ENCODE measurements around the gene ARVCF. TPM values are rescaled to one million over a fixed set of nuclear protein-coding genes. Genes with fewer than 3 reads are reported as not detected.

ARVCF gene
- total RNA-seq, 1 donor from 2014 or later, result 119 TPM

DNA sequence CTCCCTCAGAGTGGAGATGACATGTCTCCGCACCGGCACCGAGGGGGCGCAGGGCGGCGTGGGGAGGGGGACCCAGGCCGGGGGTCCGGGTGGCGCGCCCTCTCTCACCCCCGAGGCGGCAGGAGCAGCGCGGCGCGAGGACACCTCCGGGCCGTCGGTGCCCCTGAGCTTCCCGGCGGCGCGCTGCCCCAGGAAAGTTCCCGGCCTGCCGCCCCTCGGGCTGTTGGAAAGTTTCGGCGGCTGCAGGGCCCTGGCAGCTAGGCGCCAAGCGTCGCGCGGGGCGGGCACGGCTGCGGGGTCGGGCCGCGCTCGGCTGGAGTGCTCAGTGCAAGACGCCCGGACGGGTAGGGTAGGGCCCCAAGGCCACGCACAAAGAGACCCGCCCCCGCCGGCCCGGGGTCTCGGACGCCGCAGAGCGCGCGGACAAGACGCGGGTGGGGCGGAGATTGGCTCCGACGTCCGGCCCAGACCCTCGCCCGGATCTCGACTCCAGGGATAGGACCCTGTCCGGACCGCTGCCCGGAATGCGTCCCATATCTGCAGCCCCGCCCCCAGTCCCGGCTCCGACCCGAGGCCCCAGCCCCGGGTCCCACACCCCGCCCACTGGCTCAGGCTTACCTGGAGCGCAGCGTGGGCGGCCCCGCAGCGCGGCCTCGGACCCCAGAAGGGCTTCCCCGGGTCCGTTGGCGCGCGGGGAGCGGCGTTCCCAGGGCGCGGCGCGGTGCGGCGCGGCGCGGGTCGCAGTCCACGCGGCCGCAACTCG, 471 bp downstream of the ARVCF start:
- Mint-ChIP-seq H3K27ac (ENCODE audit: unreplicated experiment) (no peak overlapping the region), H3K27me3 (ENCODE audit: unreplicated experiment) (peaks cover 8% of the 10 kb centered on the region), H3K4me1 (ENCODE audit: low read depth, unreplicated experiment) (peaks cover 13% of the 10 kb centered on the region), H3K4me3 (ENCODE audit: unreplicated experiment) (no peak overlapping the region), H3K36me3 (ENCODE audit: unreplicated experiment) (no peaks in the 10 kb centered on the region), H3K9me3 (ENCODE audit: unreplicated experiment) (peaks cover 13% of the 10 kb centered on the region)
- TF ChIP-seq, protein P1, sequence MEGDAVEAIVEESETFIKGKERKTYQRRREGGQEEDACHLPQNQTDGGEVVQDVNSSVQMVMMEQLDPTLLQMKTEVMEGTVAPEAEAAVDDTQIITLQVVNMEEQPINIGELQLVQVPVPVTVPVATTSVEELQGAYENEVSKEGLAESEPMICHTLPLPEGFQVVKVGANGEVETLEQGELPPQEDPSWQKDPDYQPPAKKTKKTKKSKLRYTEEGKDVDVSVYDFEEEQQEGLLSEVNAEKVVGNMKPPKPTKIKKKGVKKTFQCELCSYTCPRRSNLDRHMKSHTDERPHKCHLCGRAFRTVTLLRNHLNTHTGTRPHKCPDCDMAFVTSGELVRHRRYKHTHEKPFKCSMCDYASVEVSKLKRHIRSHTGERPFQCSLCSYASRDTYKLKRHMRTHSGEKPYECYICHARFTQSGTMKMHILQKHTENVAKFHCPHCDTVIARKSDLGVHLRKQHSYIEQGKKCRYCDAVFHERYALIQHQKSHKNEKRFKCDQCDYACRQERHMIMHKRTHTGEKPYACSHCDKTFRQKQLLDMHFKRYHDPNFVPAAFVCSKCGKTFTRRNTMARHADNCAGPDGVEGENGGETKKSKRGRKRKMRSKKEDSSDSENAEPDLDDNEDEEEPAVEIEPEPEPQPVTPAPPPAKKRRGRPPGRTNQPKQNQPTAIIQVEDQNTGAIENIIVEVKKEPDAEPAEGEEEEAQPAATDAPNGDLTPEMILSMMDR (IDR thresholded peaks at IDR 0.05; ENCODE audit: partially characterized antibody, unreplicated experiment), result no peak
- DNase-seq, result peak; percentile 44

DNA sequence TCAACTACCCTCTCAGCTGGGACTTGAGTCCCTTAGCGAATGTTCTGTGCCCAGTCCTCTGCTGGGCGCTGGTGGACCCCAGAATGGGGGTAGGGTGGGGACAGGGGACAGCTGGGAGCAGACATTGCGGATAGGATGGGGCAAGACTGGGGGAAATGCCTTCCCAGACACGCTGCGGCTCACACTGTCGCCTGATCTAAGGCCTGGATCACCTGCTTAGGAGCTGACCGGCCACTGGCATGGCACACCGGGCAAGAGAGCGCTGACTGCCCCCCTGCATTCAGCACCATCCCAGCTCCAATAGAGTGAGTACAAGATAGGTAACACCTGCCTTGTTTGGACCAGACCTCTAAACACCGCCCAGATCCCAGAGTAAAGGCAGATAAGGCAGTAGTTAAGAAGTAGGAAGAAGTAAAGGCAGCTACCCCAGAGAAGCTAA, 1.4 kb downstream of the ARVCF start:
- Mint-ChIP-seq H3K27ac (ENCODE audit: unreplicated experiment) (no peak overlapping the region), H3K9me3 (ENCODE audit: unreplicated experiment) (peaks cover 15% of the 10 kb centered on the region), H3K36me3 (ENCODE audit: unreplicated experiment) (no peaks in the 10 kb centered on the region), H3K4me3 (ENCODE audit: unreplicated experiment) (peak overlapping the region; percentile 84), H3K4me1 (ENCODE audit: low read depth, unreplicated experiment) (peaks cover 16% of the 10 kb centered on the region), H3K27me3 (ENCODE audit: unreplicated experiment) (peaks cover 8% of the 10 kb centered on the region)
- TF ChIP-seq, protein P1 (IDR thresholded peaks at IDR 0.05; ENCODE audit: partially characterized antibody, unreplicated experiment), result no peak
- no peak for DNase-seq

DNA sequence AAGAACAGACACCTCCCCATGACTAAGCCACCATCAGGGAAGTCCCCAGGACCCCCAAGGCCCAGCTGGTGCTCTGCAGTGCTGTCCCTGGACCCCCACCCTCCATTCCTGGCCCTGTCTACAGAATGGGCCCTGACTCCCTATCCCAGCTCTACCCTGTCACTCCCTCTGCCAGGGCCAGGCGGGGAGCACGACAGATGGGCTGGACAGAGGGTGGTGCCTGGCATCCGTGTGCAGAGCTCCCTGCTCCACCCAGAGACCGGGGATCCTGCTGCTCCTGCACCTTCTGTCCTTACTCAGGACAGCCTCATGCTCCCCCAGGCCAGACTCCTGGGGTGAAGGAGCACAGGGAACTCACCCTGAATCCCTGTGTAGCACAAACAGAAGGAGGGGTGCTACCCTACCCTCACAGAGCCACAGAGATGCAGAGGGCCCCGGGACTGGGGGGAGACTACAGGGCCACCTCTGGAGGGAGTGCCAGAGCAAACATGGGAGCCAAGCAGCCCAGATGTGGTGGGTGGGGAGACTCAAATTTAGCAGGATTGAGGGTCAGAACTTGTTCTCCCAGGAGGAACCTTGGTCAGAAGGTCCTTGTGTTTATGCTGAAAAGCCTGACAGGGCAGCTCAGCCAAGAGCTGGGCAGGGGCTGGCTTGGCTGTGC, 2.0 kb downstream of the ARVCF start:
- peak overlapping the region; percentile 84 for H3K4me3 Mint-ChIP-seq (ENCODE audit: unreplicated experiment)
- TF ChIP-seq, protein P1 (IDR thresholded peaks at IDR 0.05; ENCODE audit: partially characterized antibody, unreplicated experiment), result no peak
- H3K36me3 Mint-ChIP-seq (ENCODE audit: unreplicated experiment), result no peaks in the 10 kb centered on the region
- peak overlapping the region; percentile 76 for H3K27ac Mint-ChIP-seq (ENCODE audit: unreplicated experiment)
- no peak for DNase-seq
- H3K9me3 Mint-ChIP-seq (ENCODE audit: unreplicated experiment), result peaks cover 15% of the 10 kb centered on the region
- peaks cover 8% of the 10 kb centered on the region for H3K27me3 Mint-ChIP-seq (ENCODE audit: unreplicated experiment)
- peaks cover 16% of the 10 kb centered on the region for H3K4me1 Mint-ChIP-seq (ENCODE audit: low read depth, unreplicated experiment)

DNA sequence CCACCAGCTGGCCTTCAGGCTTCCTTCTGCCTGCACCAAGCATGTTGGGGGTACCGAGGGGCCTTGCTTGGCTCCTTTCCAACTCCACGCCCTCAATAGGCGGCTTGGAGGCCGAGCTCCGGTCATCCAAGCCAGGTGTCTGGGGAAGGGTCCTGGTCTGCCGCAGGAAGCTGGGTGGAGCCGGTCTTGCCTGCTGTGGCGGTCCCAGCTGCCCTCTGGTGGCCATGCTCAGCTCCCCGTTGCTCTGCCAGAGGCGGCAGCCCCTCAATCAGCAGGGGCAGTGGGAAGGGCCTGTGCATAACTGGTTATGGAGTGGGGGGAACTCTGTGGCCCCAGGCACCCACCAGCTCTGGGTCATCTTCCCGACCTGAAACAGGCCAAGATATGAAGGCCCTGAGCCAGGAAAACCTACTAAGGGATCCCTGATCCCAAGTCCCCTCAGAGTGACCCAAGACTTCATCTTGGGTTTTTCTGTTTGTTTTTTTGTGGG, 3.2 kb downstream of the ARVCF start:
- Mint-ChIP-seq H3K4me3 (ENCODE audit: unreplicated experiment) (no peak overlapping the region), H3K4me1 (ENCODE audit: low read depth, unreplicated experiment) (peaks cover 16% of the 10 kb centered on the region), H3K27ac (ENCODE audit: unreplicated experiment) (no peak overlapping the region), H3K36me3 (ENCODE audit: unreplicated experiment) (no peaks in the 10 kb centered on the region), H3K9me3 (ENCODE audit: unreplicated experiment) (peaks cover 15% of the 10 kb centered on the region), H3K27me3 (ENCODE audit: unreplicated experiment) (peaks cover 4% of the 10 kb centered on the region)
- peak; percentile 91 for DNase-seq
- TF ChIP-seq, protein P1 (IDR thresholded peaks at IDR 0.05; ENCODE audit: partially characterized antibody, unreplicated experiment), result peak; percentile 65
